Esophagus mucosa (tissue), 1 donor: Measurements from ENCODE around the gene CCR3. TPM values are rescaled to one million over a fixed set of nuclear protein-coding genes. Genes with fewer than 3 reads are reported as not detected.

Experiments
- ATAC-seq: fragments of 200-7000 bp; cut with Tn5 transposase; one replicate; pipeline ENCODE4 v1.9.1; 2020
- total RNA-seq: library from RNA; stranded (reverse); gene quantifications from one replicate; pipeline ENCODE4 v1.2.4, GENCODE V29; 2023
- donor health status: DM: yes; HTN: yes; CAD: no.

The CCR3 gene
- total RNA-seq, 1 donor from 2014 or later, result not detected

- ATAC-seq, result no peak
Measured at GRCh38 chr3:46221938-46222337, 20.3 kb upstream of the CCR3 start.

DNA sequence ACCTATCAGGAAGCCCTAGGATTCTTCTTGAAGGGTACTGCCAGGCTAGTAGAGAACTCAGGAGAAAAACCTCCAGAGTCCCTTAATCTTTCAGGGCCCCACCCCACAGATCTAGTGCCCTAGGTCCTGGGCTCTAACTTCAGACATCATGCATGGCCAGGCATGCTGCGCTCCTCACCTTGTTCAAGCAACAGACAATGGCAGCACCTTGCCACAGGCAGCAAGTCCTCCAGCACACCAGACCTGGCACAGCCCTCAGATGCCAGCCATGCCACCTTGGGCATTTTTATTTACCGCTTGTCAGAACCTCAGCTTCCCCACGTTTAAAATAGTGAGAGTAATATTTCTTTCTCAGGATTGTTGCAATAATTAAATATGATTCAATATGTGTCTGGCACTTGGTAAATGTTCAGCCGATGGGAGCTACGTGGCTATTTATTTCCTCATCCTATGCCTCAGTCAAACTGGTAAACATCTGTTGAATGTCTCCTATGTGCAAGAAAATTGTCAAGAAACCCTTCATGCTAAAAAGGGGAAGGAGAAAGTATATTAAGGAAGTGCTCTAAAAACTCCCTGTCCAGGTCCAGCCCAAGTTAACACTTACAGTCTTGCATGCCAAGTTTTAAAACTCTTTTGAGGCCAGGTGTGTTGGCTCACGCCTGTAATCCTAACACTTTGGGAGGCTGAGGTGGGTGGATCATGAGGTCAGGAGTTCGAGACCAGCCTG lies 19.7 kb upstream of the CCR3 start:
- ATAC-seq, result peak; percentile 29

GRCh38 chr3:46228260-46229242 lies 13.7 kb upstream of the CCR3 start:
- no peak for ATAC-seq

- no peak for ATAC-seq
Measured at GRCh38 chr3:46231323-46231722, 10.9 kb upstream of the CCR3 start.

GRCh38 chr3:46233194-46233593 lies 9.1 kb upstream of the CCR3 start:
- ATAC-seq, result no peak

- ATAC-seq, result no peak
Measured at GRCh38 chr3:46235425-46235824, 6.8 kb upstream of the CCR3 start.

GRCh38 chr3:46236294-46237054 lies 5.8 kb upstream of the CCR3 start:
- ATAC-seq, result no peak

GRCh38 chr3:46238386-46238785 lies 3.9 kb upstream of the CCR3 start:
- ATAC-seq, result no peak

- peak; percentile 97 for ATAC-seq
Measured at GRCh38 chr3:46239301-46239938, 2.8 kb upstream of the CCR3 start.

GRCh38 chr3:46239952-46240351 lies 2.3 kb upstream of the CCR3 start:
- ATAC-seq, result no peak

DNA sequence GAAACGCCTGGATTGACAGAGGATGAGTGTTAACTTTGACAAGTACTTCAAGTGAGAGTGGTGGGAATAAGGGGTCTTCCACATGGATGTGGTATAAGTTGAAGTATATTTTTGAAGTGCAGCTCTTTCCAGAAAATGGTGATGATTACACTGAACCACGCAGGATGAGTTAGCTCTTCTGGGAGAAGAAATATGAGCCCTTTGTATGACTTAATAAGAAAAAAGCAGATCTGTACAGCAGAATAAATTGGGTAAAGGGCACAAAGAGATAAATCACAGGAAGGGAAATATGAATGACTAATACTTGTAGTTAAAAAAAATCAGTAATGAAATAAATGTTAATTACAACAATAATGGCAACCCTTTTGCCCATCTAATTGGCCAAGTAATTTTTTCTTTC lies 1.3 kb downstream of the CCR3 start:
- ATAC-seq, result no peak

- ATAC-seq, result no peak
Measured at GRCh38 chr3:46245146-46245545, 2.9 kb downstream of the CCR3 start.

GRCh38 chr3:46252980-46253379 lies 10.7 kb downstream of the CCR3 start:
- no peak for ATAC-seq

GRCh38 chr3:46258525-46258924 lies 16.3 kb downstream of the CCR3 start:
- ATAC-seq, result no peak

DNA sequence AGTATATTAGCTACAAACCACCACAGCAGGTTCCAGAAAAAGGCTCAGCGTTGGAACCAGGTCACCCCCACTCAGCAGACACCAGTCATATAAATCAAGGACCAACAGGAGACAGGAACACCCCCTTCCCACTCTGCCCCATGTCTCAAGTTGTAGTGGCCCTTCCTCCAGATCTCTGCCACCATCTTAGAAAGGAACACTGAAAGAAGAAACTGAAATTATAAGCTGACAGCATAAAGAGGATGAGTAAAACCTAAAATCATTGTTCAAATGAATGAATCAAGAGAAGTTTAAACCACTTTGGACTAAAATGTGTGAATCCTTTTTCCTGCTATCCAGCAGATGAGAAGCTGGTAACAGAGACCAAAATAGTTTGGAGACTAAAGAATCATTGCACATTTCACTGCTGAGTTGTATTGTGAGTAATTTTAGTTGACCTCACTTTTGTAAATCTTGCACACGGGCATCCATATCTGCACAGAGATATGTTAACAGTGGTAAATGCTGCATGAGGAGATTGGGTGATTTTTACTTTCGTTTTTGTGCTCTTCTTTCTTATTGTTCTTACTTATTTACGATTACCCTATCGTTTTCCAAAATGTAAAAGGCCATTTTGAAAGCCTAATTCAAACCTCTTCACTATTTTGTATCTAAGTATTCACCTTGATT lies 19.8 kb downstream of the CCR3 start:
- ATAC-seq, result no peak

DNA sequence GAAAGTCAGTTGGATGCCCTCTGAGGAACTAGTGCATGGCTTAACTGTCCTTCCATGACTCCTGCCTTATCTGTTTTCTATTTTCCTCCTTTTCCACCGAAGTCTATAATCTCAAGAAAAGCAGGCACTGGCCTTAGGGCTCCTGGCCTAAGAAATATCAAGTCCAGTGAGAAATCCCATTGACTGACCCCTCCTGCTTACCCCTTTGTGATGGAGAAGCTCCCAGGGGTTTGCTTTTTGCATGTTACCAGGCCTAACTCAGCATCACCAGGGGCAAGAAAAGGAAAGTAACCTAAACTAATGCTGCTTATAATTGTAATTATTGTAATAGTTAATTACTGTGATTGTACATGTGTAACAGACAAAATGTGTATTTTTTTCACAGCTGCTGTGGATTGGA lies 21.7 kb downstream of the CCR3 start:
- no peak for ATAC-seq

DNA sequence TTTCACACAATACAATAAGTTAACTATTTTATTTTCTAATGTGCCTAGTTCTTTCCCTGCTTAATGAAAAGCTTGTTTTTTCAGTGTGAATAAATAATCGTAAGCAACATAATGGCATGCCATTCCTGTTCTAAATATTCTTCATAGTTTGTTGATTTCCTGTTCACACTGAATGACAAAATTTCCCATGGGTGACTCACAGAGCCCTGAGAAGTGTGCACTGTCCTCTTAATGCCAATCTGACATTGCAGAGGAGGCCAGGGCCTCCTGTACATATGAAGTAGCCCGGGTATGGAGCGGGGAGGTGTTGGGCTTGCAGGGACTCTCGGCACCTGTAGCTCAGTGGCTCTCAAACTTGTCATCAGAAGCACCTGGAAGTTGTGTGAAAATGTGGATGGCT lies 24.3 kb downstream of the CCR3 start:
- ATAC-seq, result no peak

DNA sequence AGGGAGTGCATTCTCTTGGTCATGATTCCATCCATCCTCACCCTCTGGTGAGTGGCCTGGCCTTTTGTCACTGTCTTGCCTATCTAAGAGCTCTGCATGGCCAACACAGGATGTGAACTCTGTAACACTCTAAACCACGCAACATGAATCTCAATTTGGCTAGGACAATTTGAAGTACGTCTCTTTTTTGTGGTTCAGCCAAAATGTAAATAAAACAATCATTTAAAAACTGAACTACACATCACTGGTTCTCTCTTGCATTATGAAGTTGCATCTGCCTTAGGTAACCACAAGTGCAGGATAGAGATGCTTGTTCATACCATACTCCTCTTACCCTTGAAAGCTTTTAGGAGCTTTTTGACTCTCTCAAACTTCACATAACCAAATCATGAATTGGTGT lies 27.3 kb downstream of the CCR3 start:
- ATAC-seq, result no peak

- ATAC-seq, result no peak
Measured at GRCh38 chr3:46270474-46270873, 28.2 kb downstream of the CCR3 start.

DNA sequence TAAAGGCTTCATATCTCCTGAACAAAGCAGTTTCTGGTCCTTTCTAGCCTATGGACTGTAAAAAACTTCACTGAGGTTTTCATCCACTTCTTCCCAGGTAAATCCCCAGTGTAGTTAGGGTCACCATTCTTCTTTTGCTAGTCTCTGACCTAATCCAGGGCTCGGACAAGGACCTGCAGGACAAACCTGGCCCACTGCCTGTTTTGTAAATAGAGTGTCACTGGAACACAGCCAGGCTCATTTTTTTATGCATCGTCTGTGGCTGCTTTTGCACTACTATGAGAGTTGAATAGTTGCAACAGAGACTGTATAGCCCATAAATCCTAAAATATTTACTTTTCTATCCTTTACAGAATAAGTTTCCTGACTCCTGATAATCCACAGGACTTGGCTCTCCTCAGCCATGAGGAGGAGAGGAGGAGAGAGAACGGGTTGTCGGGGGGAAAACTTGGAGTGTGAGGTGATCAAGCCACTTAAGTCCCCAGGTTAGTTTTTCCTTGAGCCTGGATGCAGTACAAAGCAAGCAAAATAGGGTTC lies 29.0 kb downstream of the CCR3 start:
- ATAC-seq, result no peak

GRCh38 chr3:46272028-46272451 lies 29.8 kb downstream of the CCR3 start:
- peak; percentile 53 for ATAC-seq
